HG03175 (cell line): ENCODE results near the gene CILP2.

Experiments used
- ATAC-seq: cut with Tn5 transposase; IDR thresholded peaks from one replicate; pipeline ENCODE4 v1.9.1; 2021; ENCODE audit warnings: mild to moderate bottlenecking, moderate library complexity; ENCODE audit not compliant: unreplicated experiment

The CILP2 gene

DNA sequence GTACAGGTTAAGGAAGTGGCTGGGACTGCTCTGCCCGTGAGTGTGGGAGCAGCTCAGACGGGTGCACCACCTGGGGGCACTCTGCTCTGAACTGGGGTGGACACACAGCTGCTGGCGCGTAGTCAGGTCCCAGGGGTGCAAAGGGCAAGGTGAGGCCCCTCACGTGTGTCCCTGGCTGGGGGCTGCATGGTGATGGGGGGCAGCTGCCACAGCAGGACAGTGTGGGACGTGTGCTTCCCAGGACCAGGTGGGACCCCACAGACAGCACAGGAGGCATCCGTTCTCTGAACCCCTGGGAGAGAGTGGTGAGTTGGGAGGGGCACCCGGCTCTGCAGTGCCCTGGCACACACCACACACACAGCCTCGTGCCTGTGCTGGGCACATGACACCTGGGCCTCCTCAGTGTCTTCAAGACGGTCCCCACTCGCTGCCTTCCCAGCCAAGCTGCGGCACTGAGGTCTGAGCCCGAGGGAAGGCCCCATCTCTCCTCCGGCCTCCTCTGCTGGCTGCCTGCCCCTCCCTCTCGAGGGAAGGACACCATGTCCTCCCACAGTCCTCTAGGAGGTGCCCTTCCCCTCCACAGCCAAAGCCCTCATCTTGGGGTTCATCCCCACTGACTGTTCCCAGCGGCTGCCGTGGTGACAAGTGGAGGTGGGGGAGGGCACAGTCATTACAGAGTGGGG lies 24.7 kb downstream of the CILP2 start:
- no peak for ATAC-seq

DNA sequence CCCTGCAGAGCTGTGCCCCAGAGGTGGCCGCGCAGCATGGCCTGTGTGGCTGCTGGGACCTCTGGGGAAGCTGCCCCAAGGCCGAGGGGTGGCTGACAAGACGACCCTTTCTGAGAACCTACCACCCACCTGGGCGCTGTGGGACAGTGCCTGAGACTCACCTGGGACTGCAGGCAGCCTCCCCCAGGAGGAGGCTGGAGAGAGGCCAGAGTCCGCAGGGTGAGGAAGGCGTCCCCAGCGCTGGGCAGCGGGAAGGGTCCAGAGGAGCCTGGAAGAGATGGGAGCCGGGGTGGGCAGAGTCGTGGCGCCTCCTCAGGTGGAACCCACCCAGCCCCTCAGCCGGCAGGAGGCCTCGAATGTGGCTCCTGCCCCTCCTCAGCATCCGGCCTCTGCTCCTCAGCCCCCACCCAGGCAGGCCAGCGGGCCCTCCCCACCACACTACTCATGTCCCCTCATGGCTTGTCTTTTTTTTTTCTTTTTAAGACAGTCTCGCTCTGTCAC lies 25.3 kb downstream of the CILP2 start:
- ATAC-seq, result no peak

DNA sequence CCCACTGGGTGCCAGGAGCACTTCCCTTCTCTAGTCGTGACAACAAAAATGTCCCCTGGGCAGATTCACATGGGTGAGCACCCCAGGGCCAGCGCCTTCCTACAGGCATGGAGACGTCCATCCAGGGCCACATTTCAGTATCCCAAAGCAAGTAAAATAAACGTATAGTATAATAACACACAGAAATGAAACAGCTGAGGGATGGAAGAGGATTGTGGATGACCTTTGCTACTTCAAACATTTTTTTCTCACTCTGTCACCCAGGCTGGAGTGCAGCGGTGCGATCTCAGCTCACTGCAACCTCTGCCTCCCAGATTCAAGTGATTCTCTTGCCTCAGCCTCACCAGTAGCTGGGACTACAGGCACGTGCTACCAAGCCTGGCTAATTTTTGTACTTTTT lies 28.2 kb downstream of the CILP2 start:
- ATAC-seq, result no peak

DNA sequence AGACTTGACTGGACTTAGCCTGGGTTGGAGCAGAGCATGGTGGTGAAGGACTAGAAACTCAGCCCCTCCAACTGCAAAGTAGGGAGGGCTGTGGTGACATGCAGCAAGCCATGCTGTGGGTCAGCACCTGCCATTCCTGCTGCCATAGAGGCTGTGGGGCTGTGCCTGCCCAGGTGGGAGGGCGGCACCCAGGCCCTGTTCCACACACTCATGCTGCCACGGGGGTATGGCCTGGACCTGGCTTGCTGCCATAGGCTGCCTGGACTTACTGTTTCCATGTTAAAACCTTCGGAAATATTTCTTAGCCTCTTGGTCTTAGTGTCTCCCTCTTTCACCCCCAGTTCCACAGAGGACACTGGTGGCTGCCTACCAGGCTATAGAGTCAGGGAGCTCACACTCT lies 29.3 kb downstream of the CILP2 start:
- ATAC-seq, result no peak

DNA sequence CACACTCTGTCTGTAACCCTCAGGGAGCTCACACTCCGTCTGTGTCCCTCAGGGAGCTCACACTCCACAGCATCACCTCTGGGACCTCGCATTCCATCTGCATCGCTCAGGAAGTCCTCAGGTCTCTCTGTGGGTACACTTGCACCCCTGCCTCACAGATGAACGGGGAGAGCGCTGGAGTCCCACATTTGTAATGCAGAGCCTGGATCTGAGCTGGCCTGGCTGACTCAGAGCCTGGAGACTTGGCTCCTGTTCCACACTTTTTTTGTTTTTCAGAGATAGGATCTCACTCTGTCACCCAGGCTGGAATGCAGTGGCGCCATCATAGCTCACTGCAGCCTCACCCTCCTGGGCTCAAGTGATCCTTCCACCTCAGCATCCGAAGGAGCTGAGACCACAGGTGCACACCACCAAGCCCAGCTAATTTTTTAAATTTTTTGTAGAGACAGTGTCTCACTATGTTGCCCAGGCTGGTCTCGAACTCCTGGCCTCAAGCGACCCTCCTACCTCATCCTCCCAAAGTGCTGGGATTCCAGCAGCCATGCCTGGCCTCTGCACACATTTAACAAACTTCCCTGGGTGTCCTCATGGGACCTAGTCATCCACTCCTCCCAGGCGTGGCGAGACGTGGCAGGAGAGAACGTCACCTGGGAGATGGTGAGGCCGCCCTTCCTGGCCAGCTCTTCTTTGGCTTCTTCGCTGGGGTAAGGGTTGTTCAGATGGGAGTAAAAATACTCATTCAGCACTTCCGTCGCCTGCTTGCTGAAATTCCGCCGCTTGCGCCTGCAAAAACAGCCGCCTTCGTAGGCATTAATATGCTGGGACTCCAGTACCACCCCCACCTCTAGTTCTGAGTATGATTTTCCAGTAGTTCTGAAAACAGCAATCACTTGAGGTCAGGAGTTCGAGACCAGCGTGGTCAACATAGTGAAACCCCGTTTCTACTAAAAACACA lies 31.0 kb downstream of the CILP2 start:
- ATAC-seq, result no peak

DNA sequence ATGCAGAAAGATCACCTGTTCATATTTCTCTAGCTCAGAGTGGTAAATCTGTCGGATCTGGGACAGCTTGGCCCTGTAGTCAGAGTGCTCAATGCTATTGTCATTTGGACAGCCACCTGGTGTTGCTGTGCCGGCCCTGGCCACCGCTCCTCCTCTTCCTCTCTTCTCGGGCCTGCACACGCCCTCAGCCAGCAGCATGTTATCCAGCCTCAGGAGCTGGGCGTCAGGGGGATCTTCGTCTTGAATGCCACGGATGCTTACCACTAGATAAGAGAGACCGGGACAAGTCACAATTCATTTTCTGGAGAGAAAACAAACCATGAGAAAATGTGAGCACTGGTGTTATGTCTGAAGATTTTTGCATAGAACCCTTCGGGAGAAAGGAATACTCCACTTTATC lies 32.5 kb downstream of the CILP2 start:
- no peak for ATAC-seq

DNA sequence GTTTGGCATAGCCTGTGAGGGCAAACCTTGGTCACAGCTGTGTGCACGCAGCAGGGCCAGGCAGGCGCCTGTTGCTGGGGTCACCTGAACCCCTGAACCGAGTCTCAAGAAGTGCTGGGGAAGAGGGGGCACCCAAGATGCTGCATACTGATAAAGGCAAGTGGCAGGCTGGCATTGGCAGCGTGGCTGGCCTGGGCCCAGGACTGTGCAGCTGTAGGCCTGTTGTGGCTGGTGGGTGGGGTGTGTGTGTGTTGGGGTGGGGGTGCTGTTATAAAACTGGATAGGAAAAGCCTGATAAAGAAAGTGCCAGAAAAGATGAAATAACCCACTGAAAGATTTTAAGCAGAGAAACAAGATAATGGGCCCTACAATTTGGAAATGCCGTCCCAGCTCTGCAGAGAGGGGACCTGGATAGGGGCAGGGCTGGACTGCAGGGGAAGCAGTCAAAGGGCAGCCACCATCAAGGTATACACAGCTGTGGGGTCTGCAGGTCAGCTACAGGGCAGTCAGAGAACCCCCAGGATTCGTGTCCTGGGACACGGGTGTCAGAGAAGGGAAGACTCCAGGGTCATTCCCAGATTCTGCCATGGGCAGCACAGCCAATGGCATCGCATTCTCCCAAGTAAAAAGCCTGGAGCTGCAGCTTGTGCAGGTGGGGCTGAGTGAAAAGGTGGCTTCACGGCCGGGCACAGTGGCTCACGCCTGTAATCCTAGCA lies 33.2 kb downstream of the CILP2 start:
- ATAC-seq, result no peak

DNA sequence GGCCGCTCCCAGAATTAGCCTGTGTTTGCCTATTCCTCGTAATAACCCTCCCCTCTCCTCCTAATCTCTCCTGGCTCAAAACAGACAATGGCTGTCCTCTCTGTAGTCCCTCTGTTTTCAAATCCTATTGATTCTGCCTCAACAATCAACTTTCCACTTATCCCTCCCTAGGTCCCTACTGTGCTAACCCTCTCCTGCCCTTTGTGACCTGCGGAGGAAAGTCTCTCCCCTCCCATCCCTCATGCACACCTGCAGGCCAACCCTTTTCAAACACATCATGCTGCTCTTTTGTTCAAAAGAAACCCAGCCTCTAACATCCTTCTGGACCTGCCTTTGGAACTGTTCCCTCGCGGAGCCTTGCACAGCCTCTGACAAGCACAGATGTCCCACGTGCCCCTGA lies 37.3 kb downstream of the CILP2 start:
- ATAC-seq, result no peak

DNA sequence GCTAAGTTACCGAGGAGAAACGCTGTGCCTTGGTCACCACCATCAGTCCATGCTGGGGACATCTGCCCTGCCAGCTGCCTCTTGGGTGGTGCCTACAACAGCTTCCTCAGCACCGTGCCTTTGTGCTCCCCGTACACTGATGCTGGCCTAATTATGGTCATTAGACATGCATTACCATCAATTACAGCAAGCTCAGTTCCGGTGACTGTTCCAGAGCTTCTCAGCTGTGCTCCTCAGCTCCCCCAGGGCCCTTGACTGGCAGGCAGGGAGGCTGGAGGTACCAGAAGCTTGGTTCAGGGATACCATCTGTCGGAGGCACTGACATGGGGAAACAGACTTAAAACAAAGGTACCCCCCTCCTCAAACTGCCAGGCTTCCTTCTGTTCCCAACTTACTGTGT lies 40.2 kb downstream of the CILP2 start:
- no peak for ATAC-seq

DNA sequence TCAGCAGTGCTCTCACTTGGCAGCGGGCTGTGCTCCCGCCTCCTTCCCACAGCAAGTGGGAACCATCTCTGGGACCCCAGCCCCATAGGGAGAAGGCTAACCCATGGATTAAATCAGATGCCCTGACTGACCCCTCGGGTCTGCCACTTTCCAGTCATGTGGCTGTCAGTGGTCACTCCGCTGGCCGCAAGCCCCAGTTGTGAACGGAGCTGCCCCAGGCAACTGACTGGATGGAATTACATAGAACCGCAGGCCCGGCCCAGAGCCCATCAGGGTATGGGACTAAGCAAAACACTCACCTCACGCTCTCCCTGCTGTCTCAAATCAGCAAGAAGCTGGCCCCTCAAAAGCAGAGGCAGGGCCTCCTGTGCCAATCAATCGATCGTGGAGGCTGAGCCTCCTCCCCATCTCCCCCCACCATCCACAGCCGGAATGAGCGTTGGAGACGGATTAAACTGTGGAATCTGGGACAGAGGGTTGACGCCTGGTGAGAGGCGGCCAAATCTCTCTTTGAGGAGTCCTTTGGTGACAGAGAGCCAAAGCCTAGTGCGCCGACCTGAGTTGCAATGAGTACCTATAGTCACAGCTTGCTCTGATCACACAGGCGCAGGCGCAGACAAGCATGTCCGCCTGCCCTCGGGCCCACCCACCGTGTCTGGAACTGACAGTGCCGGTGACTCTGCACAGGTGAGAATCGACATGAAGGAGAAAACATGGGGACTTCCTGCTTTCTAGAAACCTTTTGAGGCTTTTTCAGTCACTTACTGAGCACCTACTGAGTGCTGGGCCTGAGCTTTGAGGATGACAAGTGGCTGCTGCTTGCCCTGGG lies 41.7 kb downstream of the CILP2 start:
- ATAC-seq, result no peak

DNA sequence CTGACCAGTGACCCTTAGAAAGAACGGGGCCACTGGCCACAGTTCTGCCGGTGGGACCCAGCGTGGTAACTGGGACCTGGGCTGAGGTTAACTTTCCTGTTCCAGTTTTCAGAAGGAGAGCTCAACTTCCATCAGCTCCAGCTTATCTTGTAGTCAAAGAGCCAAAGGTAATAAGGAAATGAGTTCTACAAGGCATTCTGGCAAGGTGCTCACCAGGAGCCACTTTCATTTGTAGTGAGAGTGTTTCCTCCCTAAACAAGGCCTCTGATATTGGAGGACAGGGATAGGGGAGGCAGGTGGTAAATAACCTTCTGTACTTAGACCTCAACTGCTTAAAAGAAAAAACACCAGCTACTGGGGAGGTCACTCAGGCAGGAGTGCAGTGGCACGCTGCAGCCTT lies 42.4 kb downstream of the CILP2 start:
- ATAC-seq, result no peak

DNA sequence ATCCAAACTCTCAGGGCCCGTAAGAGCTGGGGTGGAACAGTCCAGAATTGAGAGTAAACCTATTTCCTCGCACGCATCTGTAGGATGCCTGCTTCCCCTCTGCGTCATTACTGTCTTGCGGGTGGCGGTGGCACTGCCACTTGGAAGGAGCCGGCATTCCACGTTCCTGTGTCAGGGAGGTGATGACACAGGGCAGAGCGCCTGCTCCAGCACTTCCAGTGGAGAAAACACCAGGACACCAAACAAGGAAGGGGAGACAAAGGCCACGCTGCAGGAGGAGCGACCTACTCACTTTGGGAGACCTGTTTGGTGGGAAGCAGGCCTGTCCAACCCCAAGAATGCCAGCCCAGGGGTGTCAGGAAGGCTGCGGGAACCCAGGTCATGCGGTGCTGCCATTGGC lies 43.3 kb downstream of the CILP2 start:
- ATAC-seq, result no peak

DNA sequence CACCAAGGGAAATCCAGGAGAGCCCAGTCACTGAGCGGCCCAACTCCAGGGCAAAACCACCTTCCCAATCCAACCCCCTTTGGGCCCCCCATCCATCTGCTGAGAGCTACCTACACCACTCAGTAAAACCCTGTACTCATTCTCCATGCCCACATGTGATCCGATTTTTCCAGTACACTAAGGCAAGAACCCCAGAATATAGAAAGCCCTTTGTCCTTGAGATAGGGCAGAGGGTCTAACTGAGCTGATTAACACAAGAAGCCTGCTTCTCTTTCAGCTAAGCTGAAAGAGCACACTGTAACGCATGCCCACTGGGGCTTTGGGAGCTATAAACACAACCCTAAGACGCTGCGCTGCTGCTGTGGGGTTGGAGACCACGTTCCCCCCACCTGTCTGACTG lies 44.4 kb downstream of the CILP2 start:
- no peak for ATAC-seq

DNA sequence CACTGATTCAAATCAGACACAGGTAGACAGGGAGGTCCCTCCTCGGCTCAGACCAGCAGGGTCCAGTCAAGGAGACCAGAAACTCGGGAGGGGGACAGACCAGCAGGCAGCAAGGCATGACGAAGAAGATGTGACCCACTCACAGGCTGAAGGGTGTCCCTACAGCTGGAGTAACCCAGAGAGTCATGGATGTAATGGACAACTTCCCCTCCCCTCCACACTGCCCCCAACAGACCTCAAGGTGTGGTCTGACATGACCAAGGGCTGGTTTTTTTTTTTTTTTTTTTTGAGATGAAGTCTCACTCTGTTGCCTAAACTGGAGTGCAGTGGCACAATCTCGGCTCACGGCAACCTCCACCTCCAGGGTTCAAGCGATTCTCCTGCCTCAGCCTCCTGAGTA lies 46.3 kb downstream of the CILP2 start:
- no peak for ATAC-seq

DNA sequence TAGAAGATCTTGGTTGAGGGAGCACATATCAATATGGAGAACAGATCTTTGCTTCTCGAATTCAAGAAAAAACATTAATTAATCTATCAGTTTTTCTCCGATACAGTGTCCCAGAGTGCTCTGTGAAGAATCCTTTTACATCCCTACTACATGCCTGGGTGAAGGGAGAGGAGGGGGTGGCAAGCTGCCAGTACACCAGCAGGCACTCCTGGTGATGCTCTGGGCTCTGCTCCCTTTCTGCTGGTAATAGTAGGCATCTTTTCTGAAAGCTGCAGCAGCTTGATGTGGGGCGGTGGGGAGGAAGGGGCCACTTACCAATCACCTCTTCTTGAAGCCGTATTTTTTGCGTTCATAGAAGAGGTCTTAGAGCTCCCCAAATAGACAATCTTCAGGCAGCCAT lies 49.7 kb downstream of the CILP2 start:
- ATAC-seq, result no peak

DNA sequence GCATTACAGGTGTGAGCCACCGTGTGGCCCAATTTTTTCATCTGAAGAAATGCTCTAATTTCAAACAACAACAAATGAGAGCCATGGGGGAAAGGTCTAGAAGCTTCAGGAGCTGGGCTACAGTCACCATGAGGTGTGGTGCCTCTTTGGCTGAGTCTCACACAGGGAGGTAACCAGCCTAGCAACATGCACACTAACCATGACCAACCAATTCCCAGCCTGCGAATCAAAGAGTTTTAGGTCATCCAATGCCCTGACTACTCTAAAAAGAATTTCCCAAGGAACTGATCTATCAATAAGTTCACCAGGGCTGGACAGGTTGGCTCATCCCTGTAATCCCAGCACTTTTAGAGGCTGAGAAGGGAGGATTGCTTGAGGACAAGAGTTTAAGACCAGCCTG lies 50.5 kb downstream of the CILP2 start:
- ATAC-seq, result no peak

DNA sequence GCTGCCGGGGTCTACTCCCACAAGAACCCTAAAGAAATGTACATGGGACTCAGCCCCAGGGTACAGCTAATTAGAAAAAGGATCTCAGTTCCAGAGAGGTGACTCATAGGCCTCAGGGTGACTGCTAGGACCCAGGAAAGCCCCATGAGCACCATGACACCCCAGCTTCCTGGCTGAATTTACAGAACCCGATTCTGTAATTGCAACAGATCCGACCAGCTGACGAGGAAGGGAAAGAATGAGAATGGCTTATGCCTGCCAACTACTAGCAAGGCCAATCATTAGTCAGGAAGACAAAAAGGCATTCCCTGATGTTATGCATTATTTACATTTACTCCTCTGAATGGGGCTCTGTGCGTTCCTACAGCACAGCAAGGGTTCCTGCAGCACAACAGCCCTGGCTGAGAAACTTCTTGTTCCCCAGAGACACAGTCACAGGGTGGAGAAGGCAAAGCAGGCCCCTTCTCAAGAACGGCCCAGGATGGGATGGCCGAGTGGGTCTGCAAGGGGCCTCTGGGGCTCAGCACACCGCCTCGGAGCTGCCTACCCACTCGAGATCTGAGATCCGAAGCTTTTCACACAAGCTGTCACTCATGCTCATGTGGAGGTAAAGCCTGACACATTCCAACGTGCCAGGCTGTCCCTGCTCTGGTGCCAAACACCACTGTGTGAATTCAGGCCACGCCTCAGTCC lies 53.2 kb downstream of the CILP2 start:
- peak; percentile 79 for ATAC-seq

DNA sequence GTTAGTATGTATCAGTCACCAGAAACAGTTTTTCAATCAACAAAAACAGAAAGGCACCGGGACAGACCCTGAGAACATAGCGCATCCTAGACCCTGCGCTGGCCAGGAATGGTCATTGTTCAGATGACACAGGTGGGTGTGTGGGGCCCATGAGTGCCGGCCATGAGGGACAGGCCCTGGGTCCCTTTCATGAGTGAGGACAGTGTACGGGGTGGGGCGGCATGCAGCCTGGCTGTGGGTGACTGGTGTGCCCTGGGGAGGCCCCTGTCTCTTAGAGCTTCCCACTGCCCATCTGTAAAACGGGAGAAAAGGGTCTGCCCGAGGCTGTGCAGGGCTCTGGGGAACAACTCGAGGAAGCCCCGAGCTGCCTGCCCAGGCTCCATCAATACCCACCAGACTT lies 54.6 kb downstream of the CILP2 start:
- ATAC-seq, result no peak

DNA sequence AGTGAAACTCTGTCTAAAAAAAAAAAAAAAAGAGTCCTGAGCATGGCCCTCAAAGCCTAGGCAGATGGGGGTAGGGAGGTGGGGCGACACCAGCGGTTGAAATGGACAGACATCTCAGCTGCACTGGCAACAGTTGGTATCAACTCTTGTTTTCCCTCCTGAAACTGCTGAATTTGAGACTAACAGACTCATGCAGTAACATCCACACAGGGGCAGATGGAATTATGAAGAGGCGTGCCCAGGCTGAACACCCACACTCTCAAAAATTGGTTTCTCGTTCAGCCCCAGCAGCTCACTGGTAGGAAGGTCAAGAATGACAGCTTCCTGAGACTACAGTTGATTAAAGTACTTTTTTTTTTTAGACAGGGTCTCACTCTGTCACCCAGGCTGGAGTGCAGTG lies 56.3 kb downstream of the CILP2 start:
- ATAC-seq, result no peak

DNA sequence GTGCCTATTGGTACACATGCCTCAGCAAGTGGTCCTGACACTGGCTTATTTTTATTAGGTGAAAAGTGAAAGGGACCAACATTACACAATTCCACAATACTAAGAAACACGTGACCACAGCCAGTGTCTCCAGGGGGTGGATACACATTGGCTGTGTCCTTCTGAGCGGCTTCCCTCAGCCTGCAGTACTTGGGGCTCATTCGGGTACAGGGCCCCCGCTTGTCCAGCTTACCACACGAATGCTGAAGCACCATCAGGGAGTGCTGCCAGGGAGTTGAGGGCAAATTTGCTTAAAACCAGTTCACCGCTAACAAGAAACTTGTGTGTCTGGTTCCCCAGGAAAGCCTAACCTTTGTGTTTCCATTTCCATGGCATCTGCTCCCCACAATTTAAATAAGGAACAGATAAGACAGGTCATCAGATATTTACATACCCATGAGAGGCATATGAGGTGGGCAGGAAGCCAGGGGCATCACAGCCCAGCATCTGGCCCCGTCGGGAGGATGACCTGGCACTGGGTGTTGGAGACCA lies 57.2 kb downstream of the CILP2 start:
- ATAC-seq, result no peak
